Subcutaneous adipose tissue (tissue), 4 donors: ENCODE measurements around the gene IL1R2. TPM values are rescaled to one million over a fixed set of nuclear protein-coding genes. Genes with fewer than 3 reads are reported as not detected.

Experiments
- CTCF ChIP-seq: fragments of 450-650 bp; IDR thresholded peaks from one replicate; pipeline ENCODE4 v1.5.1; 2016; ENCODE audit warnings: low read depth, mild to moderate bottlenecking, control low read depth, antibody characterized with exemption, moderate library complexity
- total RNA-seq, 4 donors: library from RNA; depleted of rRNA; stranded (reverse); fragments of >200 nt; gene quantifications; one replicate each; pipeline ENCODE4 v1.1.0, GENCODE V29; 2016

The IL1R2 gene
- 10 to 100 TPM in 2 of 4 donors, 1 to 10 TPM in 2; 8.3 to 27.1 (median 17.2) TPM for total RNA-seq

GRCh38 chr2:101991721-101992145 is at the start of gene IL1R2:
TSS of gene IL1R2 (plus strand) at chr2:101991960. CDS start at chr2:102008576, 16,616 bp downstream.
- no peak for TF ChIP-seq CTCF

- TF ChIP-seq CTCF = no peak
Measured at GRCh38 chr2:101942851-101943250, 48.9 kb upstream of the IL1R2 start.

GRCh38 chr2:101946372-101947039 is 45.3 kb upstream of the IL1R2 start:
- no peak for TF ChIP-seq CTCF

- no peak for TF ChIP-seq CTCF
Measured at GRCh38 chr2:101947374-101947773, 44.4 kb upstream of the IL1R2 start.

GRCh38 chr2:101948625-101949155 is 43.1 kb upstream of the IL1R2 start:
- no peak for TF ChIP-seq CTCF

- TF ChIP-seq CTCF = no peak
Measured at GRCh38 chr2:101949304-101949703, 42.5 kb upstream of the IL1R2 start.

GRCh38 chr2:101951296-101951695 is 40.5 kb upstream of the IL1R2 start:
- TF ChIP-seq CTCF = no peak
